ENCODE data around the gene ARMS2. TPM values are rescaled to one million over a fixed set of nuclear protein-coding genes. Genes with fewer than 3 reads are reported as not detected.

The ARMS2 gene
- total RNA-seq, 1 donor from 2014 or later, result not detected

GRCh38 chr10:122468307-122468925, 14.0 kb downstream of the ARMS2 start:
- Histone ChIP-seq H3K9ac (no peak overlapping the region), H3K36me3 (no peaks in the 10 kb centered on the region), H2AFZ (replicated peaks) (no peak overlapping the region), H3K9me3 (ENCODE audit: low read depth) (no peaks in the 10 kb centered on the region), H3K79me2 (ENCODE audit: low read depth) (no peaks in the 10 kb centered on the region), H4K20me1 (ENCODE audit: low read depth) (peaks cover 9% of the 10 kb centered on the region), H3K4me3 (no peak overlapping the region), H3F3A (ENCODE audit: low read depth) (no peaks in the 10 kb centered on the region), H3K27me3 (peaks cover 40% of the 10 kb centered on the region), H3K27ac (no peak overlapping the region), H3K4me2 (no peak overlapping the region), H3K4me1 (no peaks in the 10 kb centered on the region)
- DNase-seq (ENCODE audit: low spot score), result no peak
- Mint-ChIP-seq H3K36me3 (peaks cover 2% of the 10 kb centered on the region), H3K27me3 (ENCODE audit: insufficient read depth, low read depth) (peaks cover 16% of the 10 kb centered on the region), H3K9me3 (no peaks in the 10 kb centered on the region), H3K4me1 (peaks cover 2% of the 10 kb centered on the region), H3K4me3 (no peak overlapping the region), H3K27ac (no peak overlapping the region)
- TF ChIP-seq, protein P1, sequence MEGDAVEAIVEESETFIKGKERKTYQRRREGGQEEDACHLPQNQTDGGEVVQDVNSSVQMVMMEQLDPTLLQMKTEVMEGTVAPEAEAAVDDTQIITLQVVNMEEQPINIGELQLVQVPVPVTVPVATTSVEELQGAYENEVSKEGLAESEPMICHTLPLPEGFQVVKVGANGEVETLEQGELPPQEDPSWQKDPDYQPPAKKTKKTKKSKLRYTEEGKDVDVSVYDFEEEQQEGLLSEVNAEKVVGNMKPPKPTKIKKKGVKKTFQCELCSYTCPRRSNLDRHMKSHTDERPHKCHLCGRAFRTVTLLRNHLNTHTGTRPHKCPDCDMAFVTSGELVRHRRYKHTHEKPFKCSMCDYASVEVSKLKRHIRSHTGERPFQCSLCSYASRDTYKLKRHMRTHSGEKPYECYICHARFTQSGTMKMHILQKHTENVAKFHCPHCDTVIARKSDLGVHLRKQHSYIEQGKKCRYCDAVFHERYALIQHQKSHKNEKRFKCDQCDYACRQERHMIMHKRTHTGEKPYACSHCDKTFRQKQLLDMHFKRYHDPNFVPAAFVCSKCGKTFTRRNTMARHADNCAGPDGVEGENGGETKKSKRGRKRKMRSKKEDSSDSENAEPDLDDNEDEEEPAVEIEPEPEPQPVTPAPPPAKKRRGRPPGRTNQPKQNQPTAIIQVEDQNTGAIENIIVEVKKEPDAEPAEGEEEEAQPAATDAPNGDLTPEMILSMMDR (IDR thresholded peaks at IDR 0.05), result no peak
- TF ChIP-seq EZH2phosphoT487 (IDR thresholded peaks at IDR 0.05), result no peak
- no peak for TF ChIP-seq EZH2 (IDR thresholded peaks at IDR 0.05)

- peaks cover 32% of the 10 kb centered on the region for H3K27me3 ChIP-seq
- TF ChIP-seq, protein P1 (IDR thresholded peaks at IDR 0.05), result no peak
- TF ChIP-seq EZH2phosphoT487 (IDR thresholded peaks at IDR 0.05), result no peak
- TF ChIP-seq EZH2 (IDR thresholded peaks at IDR 0.05), result no peak
- no peak for DNase-seq (ENCODE audit: low spot score)
- H3K27ac ChIP-seq, result no peak overlapping the region
- H3K4me1 Mint-ChIP-seq, result peaks cover 7% of the 10 kb centered on the region
- no peaks in the 10 kb centered on the region for H3K36me3 Mint-ChIP-seq
- no peaks in the 10 kb centered on the region for H3K79me2 ChIP-seq (ENCODE audit: low read depth)
- H3K36me3 ChIP-seq, result no peaks in the 10 kb centered on the region
- peaks cover 11% of the 10 kb centered on the region for H3K27me3 Mint-ChIP-seq (ENCODE audit: insufficient read depth, low read depth)
- H3K4me2 ChIP-seq, result no peak overlapping the region
- peaks cover 2% of the 10 kb centered on the region for H4K20me1 ChIP-seq (ENCODE audit: low read depth)
- no peaks in the 10 kb centered on the region for H3K9me3 Mint-ChIP-seq
- H3K4me3 Mint-ChIP-seq, result no peak overlapping the region
- no peak overlapping the region for H2AFZ ChIP-seq (replicated peaks)
- no peak overlapping the region for H3K4me3 ChIP-seq
- no peak overlapping the region for H3K9ac ChIP-seq
- H3F3A ChIP-seq (ENCODE audit: low read depth), result no peaks in the 10 kb centered on the region
- H3K9me3 ChIP-seq (ENCODE audit: low read depth), result no peaks in the 10 kb centered on the region
- H3K27ac Mint-ChIP-seq, result no peak overlapping the region
- no peaks in the 10 kb centered on the region for H3K4me1 ChIP-seq
Measured at GRCh38 chr10:122468926-122469781, 14.7 kb downstream of the ARMS2 start.

DNA sequence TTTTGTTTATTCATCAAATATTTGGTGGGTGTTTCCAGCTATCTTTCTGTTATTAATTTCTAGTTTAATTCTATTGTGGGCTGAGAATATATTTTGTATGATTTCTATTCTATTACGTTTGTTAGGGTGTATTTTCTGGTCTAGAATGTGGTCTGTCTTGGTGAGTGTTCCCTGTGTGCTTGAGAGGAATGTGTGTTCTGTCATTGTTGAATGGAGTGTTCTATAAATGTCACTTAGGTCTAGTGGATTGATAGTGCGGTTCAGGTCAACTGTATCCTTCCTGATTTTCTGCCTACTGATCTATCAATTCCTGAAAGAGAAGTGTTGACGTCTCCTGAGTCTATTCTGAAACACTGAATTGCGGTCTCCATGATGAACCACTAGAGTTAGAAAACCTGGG, 15.4 kb downstream of the ARMS2 start:
- no peak overlapping the region for H3K27ac Mint-ChIP-seq
- H3K27me3 Mint-ChIP-seq (ENCODE audit: insufficient read depth, low read depth), result peaks cover 9% of the 10 kb centered on the region
- Histone ChIP-seq H4K20me1 (ENCODE audit: low read depth) (no peaks in the 10 kb centered on the region), H2AFZ (replicated peaks) (no peak overlapping the region), H3K27ac (no peak overlapping the region), H3K9me3 (ENCODE audit: low read depth) (no peaks in the 10 kb centered on the region), H3K4me1 (peaks cover 4% of the 10 kb centered on the region), H3K9ac (no peak overlapping the region), H3K4me3 (no peak overlapping the region), H3K79me2 (ENCODE audit: low read depth) (no peaks in the 10 kb centered on the region), H3K4me2 (no peak overlapping the region), H3K36me3 (no peaks in the 10 kb centered on the region), H3F3A (ENCODE audit: low read depth) (no peaks in the 10 kb centered on the region), H3K27me3 (peaks cover 25% of the 10 kb centered on the region)
- TF ChIP-seq EZH2phosphoT487 (IDR thresholded peaks at IDR 0.05) (no peak), EZH2 (IDR thresholded peaks at IDR 0.05) (no peak)
- H3K4me1 Mint-ChIP-seq, result peaks cover 14% of the 10 kb centered on the region
- no peaks in the 10 kb centered on the region for H3K9me3 Mint-ChIP-seq
- H3K36me3 Mint-ChIP-seq, result no peaks in the 10 kb centered on the region
- no peak overlapping the region for H3K4me3 Mint-ChIP-seq
- DNase-seq (ENCODE audit: low spot score), result no peak
